ENCODE measurements around the gene GRIK3.

The GRIK3 gene

DNA sequence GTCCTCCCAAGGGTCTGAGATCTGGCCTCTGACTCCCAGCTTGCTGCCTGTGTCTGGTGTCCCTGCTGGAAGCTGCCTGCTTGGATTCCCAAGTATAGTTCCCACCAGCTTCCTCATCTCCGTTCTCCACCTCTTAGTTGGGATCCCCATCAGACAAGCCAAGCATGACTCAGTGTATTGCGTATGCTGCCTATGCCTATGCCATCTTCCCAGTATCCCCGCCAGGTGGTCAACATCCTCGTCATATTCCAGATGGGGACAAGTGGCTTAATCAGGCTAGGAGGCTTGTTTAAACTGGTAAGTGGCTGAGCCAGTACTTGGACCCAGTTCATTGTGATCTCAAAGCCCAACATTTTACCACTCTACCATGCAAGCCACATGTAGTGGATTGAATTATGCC is 204.4 kb downstream of the GRIK3 start:
- DNase-seq (ENCODE audit: low read depth in 3 of 3): no peak

DNA sequence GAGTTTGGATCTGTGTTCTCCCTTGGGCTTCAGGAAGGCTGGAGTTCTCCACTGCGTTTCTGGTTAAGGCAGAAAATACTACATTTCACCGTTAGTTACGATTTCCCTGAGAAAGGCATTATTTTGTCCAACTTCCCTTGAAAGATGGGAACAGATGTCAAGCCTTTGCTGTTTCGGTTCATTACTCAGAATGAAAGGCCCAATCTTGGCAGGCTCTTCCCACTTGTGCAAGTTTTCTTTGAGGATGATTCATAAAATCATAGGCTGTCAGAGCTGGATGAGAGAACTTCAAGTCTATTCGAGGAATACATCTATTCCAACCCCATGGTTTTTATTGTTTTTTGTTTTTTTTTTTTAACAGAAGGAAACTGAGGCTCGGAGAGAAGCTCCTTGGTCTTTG is 205.2 kb downstream of the GRIK3 start:
- DNase-seq (ENCODE audit: low read depth in 3 of 3): no peak

GRCh38 chr1:36825226-36825625 is 209.1 kb downstream of the GRIK3 start:
- no peak for DNase-seq (ENCODE audit: low read depth in 3 of 3)

DNA sequence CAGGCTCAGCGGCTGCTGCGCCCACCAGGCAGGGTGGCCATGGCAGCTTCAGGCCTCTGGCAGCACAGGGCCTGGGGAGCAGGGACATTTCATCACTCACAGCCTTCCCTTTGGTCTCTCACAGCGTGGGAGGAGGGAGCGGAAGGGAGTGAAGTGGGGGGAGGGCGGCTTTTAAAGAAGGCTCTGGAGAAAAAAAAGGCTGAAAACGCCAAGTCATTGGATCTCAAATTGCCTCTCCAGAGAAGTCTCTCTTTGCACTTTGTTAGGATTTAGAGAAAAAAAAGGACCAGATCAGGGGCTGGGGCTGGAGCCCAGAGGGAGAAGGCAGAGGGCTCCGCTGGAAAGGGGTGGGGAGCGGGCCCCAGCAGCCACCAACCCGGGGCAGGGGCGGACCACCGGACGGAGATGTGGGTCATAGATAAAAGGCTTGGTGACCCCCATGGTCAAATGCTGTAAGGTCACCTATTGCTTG is 209.9 kb downstream of the GRIK3 start:
- DNase-seq (ENCODE audit: low read depth in 3 of 3): no peak

GRCh38 chr1:36822648-36823047 is 211.7 kb downstream of the GRIK3 start:
- no peak for DNase-seq (ENCODE audit: low read depth in 3 of 3)

DNA sequence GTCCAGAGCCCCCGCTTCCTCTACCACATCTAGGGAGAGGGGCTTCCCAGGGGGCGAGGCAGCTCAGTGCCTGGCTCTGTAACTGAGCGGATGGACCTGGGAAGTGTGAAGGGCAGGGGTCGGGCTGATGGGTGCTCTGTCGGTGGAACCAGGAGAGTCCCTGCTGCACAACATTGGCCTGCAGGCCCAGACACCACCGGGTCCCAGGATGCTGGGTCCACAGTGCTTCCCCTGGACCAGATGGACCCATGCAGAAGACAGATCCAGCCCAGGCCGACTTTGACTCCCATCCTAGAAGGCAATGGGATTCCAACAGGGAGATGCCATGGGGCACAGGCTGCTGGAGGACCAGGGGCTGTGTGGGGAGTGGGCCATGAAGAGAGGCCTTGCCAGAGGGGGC is 212.9 kb downstream of the GRIK3 start:
- DNase-seq (ENCODE audit: low read depth in 3 of 3): no peak

GRCh38 chr1:36818771-36819170 is 215.5 kb downstream of the GRIK3 start:
- no peak for DNase-seq (ENCODE audit: low read depth in 3 of 3)

DNA sequence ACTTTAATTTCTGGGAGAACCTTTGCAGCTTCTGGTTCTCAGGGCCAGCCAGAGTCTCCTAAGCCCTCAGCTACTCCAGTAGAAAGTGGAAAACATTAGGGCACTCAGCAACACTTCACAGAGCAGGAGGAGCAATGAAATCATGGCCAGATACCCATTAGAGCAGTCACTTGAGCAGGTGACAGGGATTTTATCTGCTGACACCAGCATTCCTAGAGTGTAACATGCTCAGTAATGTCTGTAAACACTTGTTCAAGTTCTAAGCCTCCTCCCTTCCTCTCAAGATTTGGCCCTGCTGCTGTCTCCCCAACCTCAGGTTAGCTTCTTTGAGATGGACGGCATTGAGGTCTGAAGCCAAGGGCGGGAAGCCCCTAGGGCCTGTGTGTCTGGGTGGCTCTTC is 218.0 kb downstream of the GRIK3 start:
- no peak for DNase-seq (ENCODE audit: low read depth in 3 of 3)

DNA sequence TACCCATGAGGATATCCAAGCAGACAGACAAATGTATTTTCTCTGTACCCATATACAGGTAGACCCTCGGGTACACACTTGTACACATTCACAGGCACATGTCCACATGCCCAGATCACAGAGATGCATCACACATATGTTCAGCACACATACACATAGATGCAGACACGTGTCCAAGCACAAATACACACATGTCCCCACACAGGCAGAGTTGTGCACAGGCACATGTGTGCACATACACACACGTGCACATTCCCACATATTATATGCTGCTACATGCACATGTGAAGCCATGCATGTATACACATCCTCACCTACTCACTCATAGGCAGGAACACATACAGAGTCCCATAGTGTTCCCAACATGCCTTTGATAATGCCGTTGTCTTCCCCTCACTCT is 219.5 kb downstream of the GRIK3 start:
- DNase-seq (ENCODE audit: low read depth in 3 of 3): no peak

DNA sequence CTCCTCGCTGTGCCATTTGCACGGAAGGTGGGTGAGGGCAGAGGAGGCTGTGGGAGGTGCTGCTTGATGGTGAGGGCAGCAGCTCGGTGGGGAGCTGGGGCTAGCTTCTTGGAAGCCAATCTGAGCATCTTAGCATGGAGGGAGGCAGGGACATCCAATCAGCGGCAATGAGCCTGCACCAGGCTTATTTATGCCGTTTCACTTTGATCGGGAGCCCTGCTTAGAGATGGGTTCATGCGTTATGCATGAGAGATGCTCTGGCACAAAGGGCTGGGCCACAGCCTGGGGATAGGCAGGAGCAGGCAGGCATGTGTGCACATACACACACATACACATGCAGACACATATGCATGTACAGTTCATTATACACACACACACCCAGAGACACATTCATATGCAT is 220.2 kb downstream of the GRIK3 start:
- no peak for DNase-seq (ENCODE audit: low read depth in 3 of 3)

GRCh38 chr1:36807262-36807661 is 227.1 kb downstream of the GRIK3 start:
- DNase-seq (ENCODE audit: low read depth in 3 of 3): no peak

- DNase-seq (ENCODE audit: low read depth in 3 of 3): no peak
Observed at GRCh38 chr1:36805979-36806640, 228.2 kb downstream of the GRIK3 start.

DNA sequence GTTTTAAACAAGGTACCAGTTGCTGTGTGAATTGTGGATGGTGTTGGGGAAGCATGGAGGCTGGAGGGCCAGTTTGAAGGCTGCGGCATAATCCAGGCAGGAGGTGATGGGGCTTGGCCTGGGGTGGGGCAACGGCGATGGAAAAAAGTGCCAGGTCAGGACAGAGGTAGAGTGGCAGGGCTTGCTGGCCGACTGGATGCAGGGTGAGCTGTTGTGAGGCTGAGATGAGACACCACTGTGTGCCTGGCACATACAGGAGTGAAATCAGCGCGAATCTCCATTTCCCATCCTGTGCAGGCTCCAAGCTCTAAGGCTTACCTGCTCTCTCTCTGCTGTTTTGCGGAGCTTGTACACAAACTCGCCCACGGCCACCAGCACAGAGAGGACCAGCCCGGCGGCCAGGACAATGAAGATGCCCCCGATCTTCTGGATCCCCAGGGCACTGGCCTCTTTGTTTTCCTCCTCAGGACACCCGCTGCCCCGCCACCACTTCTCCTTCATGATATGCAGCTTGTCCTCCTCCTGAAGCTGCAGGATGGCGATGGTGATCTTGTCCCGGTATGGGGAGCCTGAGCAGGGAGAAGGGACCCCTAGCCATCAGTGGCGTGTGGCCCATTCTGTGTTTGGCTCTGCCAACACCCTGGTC is 229.5 kb downstream of the GRIK3 start:
- no peak for DNase-seq (ENCODE audit: low read depth in 3 of 3)

GRCh38 chr1:36803868-36804570 is 230.3 kb downstream of the GRIK3 start:
- no peak for DNase-seq (ENCODE audit: low read depth in 3 of 3)

- no peak for DNase-seq (ENCODE audit: low read depth in 3 of 3)
Observed at GRCh38 chr1:36802018-36802417, 232.3 kb downstream of the GRIK3 start.

- DNase-seq (ENCODE audit: low read depth in 3 of 3): no peak
Observed at GRCh38 chr1:36797761-36798160, 236.6 kb downstream of the GRIK3 start.

GRCh38 chr1:36796733-36797132 is 237.6 kb downstream of the GRIK3 start:
- no peak for DNase-seq (ENCODE audit: low read depth in 3 of 3)

DNA sequence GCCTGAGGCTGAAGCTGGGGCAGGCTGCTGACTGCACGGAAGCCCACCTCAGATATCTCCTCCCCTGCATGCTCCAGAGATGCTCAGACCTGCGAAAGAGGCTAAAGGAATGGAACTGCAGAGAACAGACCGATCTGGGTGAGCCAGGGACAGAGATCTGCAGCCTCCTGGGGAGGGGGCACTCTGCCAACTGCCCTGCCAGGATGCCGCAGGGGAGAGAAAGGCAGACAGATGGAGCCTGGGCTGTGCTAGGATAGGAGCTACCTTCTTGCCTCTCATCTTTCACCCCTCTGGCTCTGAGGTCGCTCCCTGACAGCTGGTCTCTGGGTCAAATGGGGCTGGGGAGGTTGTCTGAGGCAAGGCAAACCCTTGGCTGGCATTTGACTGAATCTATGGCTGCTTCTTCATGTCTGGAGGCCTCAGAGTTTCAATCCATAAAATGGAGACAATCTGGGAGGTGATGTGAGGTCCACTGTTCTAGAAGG is 238.2 kb downstream of the GRIK3 start:
- no peak for DNase-seq (ENCODE audit: low read depth in 3 of 3)

GRCh38 chr1:36794460-36794859 is 239.9 kb downstream of the GRIK3 start:
- DNase-seq (ENCODE audit: low read depth in 3 of 3): no peak

- DNase-seq (ENCODE audit: low read depth in 3 of 3): no peak
Observed at GRCh38 chr1:36793452-36793851, 240.9 kb downstream of the GRIK3 start.

- DNase-seq (ENCODE audit: low read depth in 3 of 3): no peak
Observed at GRCh38 chr1:36792292-36792691, 242.0 kb downstream of the GRIK3 start.

- DNase-seq (ENCODE audit: low read depth in 3 of 3): no peak
Observed at GRCh38 chr1:36790191-36790590, 244.1 kb downstream of the GRIK3 start.

GRCh38 chr1:36789535-36789934 is 244.8 kb downstream of the GRIK3 start:
- DNase-seq (ENCODE audit: low read depth in 3 of 3): no peak

Data from stimulated activated CD4-positive, alpha-beta T cell treated with anti-CD3 and anti-CD28 coated beads, TNF-alpha, amount 100 ng/mL, for 48 hours (primary cell).